GM12873 (cell line): ENCODE measurements around the gene ISM1.

ENCODE experiments used
- TF ChIP-seq, protein P1 (sequence below): IDR thresholded peaks from 2 replicates; pipeline ENCODE4 v1.5.1; 2012; ENCODE audit warnings: low read depth, mild to moderate bottlenecking, moderate library complexity, low read length, control low read depth; ENCODE audit not compliant: insufficient read depth; ENCODE audit errors: missing control alignments

ISM1 gene

DNA sequence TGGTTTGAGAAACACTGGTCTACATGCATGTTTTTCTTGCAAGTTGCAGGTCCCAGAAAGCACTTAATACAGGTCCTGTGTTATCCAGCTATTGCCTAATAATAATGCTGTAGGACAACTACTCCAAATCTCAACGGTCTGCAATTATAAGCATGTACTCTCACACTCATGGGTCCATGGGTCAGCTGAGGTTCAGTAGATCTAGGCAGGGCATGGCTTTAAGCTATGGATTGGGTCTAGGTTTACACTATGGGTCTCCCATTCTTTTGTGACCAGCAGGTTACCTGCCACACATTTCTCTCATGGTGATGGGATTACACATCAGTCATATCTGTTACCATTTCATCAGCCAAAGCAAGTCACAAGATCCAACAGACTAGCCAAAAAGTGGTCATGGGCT is 13.9 kb downstream of the ISM1 start:
- TF ChIP-seq, protein P1, sequence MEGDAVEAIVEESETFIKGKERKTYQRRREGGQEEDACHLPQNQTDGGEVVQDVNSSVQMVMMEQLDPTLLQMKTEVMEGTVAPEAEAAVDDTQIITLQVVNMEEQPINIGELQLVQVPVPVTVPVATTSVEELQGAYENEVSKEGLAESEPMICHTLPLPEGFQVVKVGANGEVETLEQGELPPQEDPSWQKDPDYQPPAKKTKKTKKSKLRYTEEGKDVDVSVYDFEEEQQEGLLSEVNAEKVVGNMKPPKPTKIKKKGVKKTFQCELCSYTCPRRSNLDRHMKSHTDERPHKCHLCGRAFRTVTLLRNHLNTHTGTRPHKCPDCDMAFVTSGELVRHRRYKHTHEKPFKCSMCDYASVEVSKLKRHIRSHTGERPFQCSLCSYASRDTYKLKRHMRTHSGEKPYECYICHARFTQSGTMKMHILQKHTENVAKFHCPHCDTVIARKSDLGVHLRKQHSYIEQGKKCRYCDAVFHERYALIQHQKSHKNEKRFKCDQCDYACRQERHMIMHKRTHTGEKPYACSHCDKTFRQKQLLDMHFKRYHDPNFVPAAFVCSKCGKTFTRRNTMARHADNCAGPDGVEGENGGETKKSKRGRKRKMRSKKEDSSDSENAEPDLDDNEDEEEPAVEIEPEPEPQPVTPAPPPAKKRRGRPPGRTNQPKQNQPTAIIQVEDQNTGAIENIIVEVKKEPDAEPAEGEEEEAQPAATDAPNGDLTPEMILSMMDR = no peak

DNA sequence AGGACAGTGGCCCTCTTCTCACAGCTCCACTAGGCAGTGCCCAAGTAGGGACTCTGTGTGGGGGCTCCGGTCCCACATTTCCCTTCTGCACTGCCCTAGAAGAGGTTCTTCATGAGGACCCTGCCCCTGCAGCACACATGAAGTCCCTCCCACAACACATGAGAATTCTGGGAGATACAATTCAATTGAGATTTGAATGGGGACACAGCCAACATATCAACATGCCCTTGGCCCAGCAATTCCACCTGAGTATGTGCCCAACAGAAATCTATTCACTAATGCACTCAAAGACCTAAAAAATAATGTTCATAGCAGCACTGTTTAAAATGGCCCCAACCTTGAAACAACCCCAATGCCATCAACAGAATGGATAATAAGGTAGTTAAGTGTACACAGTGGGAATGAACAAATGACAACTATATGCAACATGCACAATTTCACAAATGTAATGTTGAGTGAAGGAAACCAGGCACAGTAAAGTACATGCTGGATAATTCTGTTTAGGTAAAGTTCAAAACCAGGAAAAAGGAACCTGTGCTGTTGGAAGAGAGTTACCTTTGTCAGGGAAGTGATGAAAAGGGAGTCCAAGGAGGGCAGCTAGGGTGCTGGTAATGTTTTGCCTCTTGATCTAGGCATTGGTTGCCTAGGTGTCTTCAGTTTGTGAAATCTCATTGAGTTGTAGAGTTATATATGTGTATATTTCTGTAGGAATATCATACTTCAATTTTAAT is 16.1 kb downstream of the ISM1 start:
- TF ChIP-seq, protein P1 = no peak

DNA sequence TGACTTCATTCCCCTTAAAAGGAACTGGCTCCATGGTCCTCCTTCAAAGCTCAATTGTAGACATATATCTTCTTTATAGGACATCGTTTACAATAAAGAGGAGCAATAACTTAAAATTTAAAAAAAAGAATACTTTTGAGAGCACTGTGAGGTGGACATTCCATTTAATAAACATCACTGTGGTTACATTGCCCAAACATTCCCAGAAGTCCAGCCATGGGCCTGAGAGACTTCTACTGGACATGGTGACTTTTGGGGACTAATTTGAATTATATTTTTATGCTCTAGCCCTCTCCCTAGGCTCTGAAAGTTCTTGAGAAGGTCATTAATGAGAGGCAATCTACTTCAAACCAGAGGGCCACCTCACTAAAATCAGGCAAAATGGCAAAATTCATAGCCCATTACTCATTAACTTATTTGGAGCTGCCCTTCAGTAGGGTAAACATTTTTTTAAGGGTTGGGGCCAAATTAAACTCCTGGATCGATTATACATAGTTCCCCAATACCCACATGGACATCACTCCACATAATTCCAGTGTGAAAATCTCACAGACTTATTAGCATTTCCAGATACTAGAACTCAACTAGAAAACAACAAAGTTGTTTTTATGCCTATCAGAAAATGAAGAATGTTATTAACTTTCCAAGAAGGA is 17.1 kb downstream of the ISM1 start:
- TF ChIP-seq, protein P1 = no peak

DNA sequence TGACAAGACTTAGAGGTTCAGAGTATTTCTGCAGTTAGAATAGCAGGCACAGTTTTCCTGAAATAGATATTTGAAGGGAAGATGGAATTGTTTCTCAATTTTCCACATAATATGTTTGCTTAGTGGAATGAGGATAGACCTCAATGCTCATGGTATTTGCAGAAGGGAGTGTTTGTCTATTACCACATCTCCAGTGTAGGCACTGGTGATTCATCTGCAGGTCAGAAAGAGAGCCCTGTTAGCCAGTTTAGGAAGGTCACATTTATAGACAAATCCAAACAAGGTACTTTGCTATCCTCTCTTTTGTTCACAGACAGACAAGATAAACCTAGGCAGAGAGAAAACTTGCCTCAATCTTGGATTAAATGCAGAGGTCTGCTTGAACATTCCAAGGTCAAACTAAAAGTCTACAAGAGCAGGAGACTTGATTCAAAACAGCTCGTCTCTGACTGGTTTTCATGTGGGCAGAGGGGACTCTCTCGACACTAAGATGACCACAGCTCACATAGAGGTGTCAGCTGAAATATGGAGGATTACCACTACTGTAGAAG is 22.8 kb downstream of the ISM1 start:
- TF ChIP-seq, protein P1 = no peak

DNA sequence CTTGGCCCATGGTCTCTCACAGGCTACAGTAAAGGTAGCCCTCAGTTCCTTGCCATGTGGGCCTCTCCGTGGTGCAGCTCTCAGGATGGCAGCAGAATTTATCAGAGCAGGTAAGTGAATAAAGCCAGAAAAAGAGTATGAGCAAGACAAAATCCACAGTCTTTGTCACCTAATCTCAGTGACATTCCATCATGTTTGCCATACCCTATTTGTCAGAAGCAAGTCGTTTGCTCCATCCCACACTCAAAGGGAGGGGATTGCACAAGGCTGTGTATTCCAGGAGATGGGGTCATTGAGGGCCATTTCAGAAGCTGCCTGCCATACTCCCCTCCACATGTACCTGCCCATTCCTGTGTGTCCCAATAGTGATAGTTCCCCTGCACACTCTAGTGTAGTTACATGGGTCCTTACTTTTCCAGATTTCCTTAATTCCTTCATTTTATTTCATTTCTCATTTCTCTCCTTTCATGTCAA is 24.2 kb downstream of the ISM1 start:
- TF ChIP-seq, protein P1 = no peak

DNA sequence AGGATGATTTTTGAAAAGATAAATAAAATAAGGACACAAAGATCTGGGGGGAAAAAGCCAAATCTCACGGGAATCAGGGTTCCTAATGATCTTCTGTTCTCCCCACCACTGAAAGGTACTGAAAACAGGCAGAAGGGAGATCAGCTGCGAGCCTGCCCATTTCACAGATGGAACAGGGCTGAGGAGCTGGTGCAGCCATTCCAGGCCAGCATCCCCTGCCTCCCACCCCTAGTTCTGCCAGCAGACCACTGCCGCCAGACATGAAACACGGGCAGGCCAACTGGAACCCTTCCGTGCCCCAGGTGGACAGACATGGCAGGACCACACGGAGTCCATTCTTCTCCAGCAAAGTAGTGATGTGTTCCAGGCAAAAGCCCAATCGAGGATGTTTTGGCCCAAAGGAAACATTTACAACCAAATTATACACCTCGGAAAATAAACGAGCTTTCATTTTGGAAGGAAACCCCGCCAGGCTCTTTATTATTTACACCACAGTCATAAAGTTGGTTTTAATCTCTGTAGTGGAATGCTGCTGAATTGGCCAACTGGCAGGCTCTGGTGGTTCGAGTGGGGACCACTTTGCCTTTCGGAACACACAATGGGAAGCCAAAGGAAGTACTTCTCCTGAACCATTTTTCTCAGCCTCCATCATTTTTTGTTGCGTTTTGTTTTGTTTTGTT is 28.2 kb downstream of the ISM1 start:
- TF ChIP-seq, protein P1 = no peak

DNA sequence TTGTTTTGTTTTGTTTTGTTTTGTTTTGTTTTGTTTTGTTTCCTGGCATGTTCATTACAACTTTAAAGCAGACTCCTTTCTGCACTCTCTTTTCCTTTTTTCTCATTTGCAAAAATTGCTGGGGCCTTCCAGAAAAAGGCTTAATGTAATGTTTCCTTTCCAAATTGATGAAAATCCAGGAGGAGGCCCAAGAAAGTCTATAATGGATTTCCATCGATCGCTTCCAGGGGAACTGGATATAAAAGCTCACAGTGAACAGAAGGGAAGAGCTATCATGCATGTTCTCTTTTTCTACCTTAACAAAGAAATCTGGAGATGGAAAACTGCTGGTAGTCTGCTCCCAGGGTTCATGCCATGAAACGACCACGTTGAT is 28.7 kb downstream of the ISM1 start:
- TF ChIP-seq, protein P1 = no peak
